Measurements from ENCODE around the gene KRT4.
"Not testable (repeated sequence)": the region's sequence is repeated elsewhere in the genome, so short reads cannot be mapped to it uniquely, and the experiment has no call there.

KRT4 gene

DNA sequence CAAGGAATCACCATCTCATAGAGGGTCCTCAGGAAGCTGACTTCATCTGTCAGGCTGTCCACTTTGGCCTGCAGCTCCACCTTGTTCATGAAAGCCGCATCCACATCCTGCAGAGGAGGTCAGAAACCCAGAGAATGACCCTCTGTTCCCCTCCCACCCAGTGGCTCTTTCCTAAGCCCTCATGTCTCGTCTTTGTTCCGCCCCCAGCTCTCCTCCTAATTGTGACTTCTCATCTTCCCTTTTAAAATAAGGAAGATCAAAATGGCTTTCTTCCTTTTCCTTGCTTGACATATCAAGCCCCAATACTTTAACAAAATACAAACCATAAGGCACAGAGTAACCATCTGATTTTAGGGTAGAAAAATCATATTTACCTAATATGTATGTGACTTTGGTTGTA lies 41.1 kb downstream of the KRT4 start:
- DNase-seq (ENCODE audit: low read depth in 2 of 2): no peak

DNA sequence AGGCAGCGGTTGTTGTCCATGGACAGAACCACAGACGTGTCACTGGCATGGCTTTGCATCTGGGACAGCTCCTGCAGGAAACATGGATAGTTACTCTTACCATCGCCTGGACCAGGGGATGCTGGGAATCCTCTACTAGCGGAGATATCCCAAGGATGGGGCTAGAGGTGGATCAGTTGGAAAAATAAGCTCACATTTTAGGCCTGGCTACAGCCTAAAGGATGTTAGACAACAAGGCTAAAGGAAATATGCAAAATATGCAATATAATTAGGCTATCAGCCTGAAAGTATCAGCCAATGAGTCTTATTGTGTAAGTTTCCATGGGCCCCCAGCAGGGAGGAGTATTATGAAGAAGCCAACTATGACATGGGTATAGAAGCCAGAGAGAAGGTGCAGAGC lies 41.7 kb downstream of the KRT4 start:
- DNase-seq (ENCODE audit: low read depth in 2 of 2): no peak

DNA sequence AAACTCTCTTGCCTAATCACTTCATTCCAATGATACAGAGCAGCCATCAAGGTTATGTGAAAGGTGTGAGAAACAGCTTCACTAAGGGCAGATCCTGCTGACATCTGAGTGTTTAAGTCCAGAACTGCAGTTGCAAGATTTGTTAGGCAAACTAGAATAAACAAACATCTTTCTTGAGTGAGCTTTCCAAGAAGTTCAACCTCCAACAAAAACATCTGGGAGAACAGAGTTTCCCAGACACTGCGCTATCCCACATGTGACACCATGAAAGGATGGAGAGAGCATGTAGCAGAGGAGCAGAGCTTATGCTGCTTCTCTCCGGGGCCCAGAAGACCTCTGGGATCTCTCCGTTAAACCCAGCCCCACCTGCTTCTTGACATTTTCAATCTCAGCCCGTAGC lies 42.4 kb downstream of the KRT4 start:
- DNase-seq (ENCODE audit: low read depth in 2 of 2): no peak

DNA sequence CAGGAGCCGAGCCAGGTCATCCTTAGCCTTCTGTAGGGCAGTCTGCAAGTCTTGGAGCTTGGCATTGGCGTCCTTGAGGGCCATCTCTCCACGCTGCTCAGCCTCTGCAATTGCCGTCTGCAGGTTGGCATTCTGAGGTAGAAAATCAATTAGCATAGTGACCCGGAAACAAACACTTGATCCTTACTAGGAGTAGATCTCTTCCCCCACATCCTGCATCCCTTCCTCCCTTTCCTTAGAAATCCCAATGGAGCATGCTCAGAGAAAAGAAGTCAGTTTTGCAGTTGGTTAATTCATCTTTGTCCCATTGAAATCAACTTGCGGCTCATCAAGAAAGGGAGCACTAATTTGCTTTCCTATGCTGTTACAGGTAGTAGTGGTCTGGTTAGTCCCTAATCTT lies 42.8 kb downstream of the KRT4 start:
- DNase-seq (ENCODE audit: low read depth in 2 of 2): no peak

DNA sequence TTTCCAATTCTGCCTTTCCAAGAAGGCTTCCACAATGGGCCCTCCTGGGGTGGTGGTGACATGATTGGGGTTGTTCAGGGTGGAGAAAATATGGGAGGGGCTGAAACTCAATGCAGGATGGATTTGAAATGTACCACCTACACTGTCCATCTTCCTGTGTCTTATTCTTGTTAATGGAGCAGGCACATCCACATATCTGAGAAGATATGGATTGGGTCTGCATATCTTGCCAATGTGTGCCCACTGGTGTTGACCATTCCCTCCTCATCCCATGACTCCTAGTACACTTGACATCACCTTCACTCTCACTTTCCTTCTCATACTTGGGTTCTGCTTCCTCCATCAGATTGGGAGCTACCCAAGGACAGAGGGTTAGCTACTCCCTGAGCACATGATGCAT lies 44.0 kb downstream of the KRT4 start:
- no peak for DNase-seq (ENCODE audit: low read depth in 2 of 2)

DNA sequence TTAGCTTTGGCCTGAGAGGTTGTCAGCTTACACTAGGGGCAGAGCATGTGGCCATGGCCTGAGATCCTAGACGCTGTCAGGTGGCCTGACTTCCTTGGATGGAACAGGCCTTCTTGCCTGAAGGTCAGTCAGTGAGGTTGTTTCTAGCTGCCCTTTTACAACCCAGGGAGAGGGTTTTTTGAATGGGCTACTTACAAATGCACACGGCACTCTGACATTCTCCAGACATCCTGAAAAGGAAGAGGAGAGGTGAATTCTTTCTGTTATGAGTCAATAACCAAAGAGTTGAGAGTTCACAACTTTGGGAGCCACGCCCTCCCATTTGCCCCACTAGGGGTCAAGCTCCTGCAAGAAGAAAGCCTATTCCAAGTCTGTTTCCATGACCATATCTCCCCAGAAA lies 44.6 kb downstream of the KRT4 start:
- no peak for DNase-seq (ENCODE audit: low read depth in 2 of 2)

DNA sequence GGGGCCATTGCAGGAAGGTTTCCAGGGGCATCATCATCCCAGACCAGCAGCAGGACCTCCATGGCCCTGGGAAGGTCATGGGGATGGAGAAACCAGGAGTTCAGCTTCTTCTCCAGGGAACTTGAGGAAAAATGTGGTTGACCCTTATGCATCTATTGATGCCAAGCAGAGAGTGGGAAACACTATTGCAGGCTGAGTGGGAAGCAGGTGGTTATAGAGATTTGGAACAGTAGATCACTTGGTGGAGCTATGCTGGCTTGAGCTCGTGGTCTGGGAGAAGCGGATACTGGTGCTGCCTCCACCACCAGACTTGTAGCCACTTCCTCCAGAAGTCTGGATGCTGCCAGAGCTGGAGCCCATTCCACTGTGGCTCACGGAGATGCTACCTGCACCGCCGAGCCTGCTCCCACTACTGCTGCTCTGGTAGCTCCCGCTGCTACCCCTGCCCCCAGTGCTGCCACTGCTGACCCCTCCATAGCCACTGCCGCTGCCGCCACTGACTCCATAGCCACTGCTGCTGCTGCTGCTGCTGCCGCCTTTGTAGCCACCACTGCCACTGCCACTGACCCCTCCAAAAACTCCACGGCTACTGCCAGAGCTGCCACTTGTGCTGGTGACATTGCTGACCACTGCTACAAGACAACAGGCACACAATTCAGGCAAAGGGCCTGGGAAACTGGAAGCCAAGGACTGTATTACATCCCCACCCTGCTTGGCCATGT lies 45.3 kb downstream of the KRT4 start:
- DNase-seq (ENCODE audit: low read depth in 2 of 2): no peak

DNA sequence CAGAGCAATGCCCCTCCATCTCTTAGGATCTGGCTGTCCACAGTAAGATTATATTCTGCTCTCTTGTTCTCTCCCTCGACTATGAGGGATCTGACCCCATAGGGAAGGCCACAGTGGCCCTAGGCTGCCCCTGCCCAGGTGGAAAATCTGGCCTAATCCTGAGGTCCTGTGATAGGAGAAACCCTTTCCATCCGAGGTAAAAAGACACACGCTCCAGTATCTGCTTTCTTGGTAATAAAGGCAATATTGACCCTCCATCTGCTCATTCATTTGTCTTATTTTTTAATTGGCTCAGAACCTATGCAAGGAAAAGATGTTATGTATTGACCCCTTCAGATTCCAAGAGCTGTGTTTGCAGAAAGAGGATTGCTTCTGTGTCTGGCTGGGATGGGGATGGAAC lies 46.5 kb downstream of the KRT4 start:
- DNase-seq (ENCODE audit: low read depth in 2 of 2): no peak

DNA sequence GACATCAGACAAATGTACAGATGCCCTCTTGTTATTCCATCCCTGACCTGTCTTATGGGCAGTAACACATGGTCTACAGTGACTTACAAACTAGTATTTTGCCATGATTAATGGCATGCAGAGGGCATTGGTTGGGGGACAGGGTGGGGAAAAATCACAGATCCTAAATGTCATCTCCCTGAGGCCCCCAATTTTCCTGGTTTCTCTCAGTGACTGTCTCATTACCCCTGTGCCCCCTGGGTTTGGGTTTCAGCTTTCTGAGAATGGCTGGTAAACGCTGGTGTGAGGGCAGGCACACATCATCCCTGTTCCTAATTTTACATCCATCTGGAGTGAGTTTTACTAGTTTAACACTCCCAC lies 46.9 kb downstream of the KRT4 start:
- no peak for DNase-seq (ENCODE audit: low read depth in 2 of 2)

DNA sequence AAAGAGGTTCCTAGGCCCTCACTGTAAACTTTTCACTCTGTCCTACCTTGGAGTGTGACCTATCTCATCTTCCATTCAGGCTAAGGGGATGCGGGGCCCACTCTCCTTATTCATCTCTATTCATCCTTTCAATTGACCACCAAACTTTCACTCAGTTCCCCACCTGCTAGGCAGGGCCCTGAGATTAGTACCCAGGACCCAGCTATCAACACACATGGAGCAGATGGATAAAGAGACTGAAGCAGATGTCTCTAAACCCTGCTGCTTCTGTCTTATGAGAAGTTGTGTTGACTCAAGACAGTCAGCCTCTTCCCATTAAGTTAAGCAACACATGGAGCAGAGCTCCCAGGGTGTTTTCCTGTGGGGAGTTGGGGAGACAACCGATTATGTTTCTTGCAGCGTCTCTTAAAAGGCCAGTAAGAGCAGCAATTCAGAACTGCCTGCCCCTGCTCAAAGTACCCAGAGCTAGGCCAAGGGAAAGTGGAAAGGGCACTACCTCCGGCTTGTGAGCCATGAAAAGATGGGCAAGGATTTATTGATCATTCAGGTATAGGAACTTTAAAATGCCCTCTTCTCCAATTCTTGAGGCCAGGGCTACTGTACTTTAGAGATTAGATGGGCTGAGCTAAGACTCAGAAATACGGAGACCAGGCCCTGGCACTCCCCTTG lies 47.4 kb downstream of the KRT4 start:
- DNase-seq (ENCODE audit: low read depth in 2 of 2): no peak

DNA sequence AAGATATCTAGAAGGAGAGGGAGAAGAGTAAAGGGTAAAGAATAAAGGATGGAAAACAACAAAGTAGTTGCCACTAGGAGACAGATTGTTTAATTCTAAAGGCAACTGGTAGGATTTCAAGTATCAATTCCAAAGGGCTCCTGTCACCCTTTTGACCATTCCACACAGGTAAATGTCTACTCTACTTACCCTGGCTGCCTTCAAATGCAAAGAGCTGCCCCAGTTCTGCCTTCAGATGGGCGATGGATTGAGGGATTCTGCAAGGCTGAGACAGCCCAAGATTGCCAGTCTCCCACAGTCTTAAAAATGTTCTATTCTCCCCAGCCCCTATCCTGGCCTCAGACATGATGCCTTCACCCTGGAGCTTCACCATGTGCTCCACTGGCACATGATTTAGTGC lies 48.2 kb downstream of the KRT4 start:
- no peak for DNase-seq (ENCODE audit: low read depth in 2 of 2)

DNA sequence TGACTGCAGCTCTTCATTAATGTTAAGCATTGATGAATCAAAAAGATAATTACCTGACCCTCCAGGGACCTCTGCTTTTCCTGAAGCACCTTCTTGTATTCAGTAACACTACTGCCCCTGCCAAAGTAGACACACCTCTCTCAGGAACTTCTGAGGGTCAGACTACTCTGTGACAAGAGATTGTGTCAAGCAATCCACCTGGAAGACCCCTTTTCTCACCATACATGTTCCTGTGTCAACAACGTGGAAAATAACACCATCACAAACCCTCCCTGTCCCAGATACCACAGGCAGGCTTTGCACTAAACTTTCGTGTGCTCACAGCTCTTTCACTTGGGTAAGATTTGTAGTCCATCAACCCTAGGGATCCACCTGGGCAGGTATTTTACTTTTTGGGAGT lies 49.9 kb downstream of the KRT4 start:
- DNase-seq (ENCODE audit: low read depth in 2 of 2): no peak

DNA sequence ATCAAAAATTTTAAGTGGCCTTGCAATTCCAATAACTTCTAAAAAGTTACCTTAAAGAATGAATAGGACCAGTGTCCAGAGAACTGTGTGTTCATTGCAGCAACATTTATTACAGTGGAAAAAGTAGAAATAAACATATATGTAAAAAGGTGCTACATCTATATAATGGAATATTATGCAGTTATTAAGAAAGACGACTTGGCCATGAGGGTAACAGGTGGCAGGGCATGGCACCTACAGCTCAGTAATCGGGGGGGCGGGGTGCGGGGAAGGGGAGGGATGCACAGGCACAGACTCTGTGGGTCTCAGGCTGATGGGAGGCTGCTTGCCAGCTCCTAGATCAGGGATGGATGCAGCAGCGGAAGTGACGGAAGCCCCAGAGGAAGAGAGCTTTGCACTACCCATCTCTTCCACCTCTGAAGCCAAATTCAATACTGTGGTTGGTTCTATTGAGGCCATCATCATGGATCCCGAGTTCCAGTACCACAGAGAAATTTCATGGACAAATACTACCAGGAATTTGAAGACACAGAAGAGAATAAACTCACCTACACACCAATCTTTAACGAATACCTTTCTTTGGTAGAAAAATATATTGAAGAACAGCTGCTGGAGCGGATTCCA lies 50.8 kb downstream of the KRT4 start:
- no peak for DNase-seq (ENCODE audit: low read depth in 2 of 2)

DNA sequence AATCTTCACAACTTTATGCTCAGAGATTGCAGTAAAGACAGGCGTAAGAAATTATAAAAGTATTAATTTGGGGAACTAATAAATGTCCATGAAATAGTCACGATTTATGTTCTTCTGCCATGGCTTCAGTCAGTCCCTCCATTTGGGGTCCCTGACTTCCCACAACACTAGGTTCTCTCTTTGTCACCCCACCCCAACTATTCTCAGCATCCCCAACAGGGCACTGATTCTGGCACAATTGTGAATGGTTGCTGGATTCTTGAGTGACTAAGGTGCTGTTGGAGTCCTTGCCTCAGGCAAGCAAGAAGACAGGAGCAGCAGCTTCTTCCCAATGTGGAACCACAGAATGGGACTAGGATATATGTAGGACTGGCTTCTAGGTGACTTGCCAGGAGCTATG lies 52.1 kb downstream of the KRT4 start:
- DNase-seq (ENCODE audit: low read depth in 2 of 2): no peak

DNA sequence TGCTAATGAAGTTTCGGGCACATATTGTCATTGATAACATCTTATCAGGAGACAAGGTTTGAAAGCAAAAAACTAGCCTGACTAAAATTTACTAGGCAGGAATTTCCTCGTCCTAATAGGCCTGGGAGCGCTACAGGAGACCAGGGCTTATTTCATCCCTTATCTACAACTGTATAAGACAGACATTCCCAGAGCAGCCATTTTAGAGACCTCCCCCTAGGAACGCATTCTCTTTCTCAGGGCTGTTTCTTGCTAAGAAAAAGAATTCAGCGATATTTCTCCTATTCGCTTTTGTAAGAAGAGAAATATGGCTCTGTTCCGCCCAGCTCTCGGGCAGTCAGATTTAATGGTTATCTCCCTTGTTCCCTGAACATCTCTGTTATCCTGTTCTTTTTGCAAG lies 52.7 kb downstream of the KRT4 start:
- DNase-seq (ENCODE audit: low read depth in 2 of 2): not testable (repeated sequence)

DNA sequence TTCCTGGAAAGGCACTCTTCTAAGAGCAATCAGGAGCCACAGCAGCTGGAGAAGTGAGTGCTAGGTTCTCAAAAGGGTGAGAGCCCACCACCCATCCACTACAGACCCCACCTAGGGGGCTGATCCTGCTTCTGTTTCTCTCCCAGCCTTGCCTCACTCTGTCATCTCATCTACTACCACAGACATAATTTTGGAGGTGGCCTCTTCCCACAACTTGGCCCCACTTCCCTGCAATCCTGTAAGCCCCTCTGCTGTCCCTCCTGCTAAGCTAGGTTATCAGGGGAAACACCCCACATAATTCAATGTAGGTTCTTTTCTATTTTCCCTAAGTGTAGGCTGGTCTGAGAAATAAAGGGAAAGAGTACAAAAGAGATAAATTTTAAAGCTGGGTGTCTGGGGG lies 53.3 kb downstream of the KRT4 start:
- DNase-seq (ENCODE audit: low read depth in 2 of 2): no peak

DNA sequence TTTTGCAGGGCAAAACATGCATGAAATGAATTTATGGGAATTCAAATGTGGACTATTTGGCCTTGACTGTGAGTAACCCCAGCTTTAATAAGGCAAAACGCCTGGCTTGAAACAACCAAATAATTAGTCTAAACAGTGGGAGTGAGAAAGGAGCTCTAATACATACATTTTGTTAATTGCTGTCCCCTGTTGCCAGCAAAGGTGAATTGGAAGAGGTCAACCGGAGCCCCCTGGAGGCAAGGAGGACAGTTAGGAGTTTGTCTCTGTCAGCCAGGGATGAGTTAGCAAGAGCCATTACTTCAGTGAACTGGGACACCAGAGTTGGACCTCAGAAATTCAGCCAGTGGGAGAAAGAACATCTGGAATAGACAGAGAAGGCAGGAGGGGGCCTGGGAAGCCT lies 54.2 kb downstream of the KRT4 start:
- DNase-seq (ENCODE audit: low read depth in 2 of 2): no peak

DNA sequence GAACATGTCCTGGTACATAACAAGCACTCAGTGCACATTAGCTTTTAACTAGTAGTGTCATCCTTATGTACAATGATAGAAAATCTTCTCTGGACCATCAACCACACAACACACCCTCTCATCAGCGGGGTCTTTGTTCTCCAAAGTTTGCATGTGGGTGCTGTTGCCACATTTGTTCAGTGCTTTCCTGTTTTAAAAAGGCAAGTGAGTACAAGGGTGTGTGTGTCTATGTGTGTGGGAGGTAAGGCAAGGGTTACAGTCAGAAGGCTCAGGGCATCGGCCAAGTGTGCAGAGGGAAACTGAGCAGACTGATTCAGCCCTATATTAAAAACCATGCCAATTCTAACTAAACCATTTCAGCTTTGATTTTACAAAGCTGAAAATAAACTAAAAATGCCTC lies 54.7 kb downstream of the KRT4 start:
- no peak for DNase-seq (ENCODE audit: low read depth in 2 of 2)

DNA sequence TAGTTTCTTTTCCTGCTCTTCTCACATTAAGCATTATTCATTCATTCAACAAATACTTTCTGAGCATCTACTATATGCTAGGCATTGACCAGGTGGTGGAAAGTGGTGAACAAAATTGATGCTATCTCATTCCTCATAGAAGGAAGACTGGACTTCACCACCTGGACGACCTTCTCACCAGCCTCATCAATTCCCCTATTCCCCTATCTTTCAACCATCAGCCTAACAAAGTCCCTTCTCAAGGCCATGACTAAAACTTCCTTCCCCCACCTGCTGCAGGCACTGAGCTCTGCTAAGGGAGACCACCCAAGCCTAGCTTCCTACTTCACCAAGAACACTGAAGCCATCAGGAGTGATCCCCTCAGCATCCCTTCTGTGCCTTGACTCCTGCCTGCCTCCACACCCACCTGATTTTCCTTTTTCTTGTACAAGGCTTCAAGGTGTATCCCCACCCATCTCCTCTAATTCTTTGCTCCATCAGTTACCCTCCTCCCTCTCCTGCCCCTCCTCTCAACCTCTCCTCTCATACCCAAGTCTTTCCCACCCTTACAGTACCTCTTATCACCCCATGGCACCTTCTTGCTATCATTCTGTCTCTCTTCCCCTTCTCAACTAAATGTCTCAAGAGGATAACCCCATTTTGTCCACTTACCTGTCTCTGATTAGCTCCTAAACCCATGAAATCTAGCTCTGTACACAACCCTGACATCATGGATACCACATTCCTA lies 56.3 kb downstream of the KRT4 start:
- no peak for DNase-seq (ENCODE audit: low read depth in 2 of 2)

All from stimulated activated CD8-positive, alpha-beta memory T cell treated with anti-CD3 and anti-CD28 coated beads, Interleukin-15, amount 100 ng/mL, for 4 hours (primary cell).